ENCODE measurements around the gene CBARP.
"Not testable (repeated sequence)": the region's sequence is repeated elsewhere in the genome, so short reads cannot be mapped to it uniquely, and the experiment has no call there.

The CBARP gene

GRCh38 chr19:1252821-1253513 is 15.2 kb upstream of the CBARP start:
- peak overlapping the region; percentile 87 for H3K27ac Mint-ChIP-seq
- no peaks in the 10 kb centered on the region for H3K9me3 Mint-ChIP-seq
- H3K4me3 Mint-ChIP-seq: peak overlapping the region; percentile 73
- no peaks in the 10 kb centered on the region for H3K27me3 Mint-ChIP-seq
- peaks cover 39% of the 10 kb centered on the region for H3K36me3 Mint-ChIP-seq (ENCODE audit: low read depth)
- H3K4me1 Mint-ChIP-seq (ENCODE audit: low read depth): peaks cover 28% of the 10 kb centered on the region

GRCh38 chr19:1252221-1252820 is 14.5 kb upstream of the CBARP start:
- Mint-ChIP-seq H3K27me3 (no peaks in the 10 kb centered on the region), H3K36me3 (ENCODE audit: low read depth) (peaks cover 32% of the 10 kb centered on the region), H3K4me3 (peak overlapping the region; percentile 94), H3K4me1 (ENCODE audit: low read depth) (peaks cover 21% of the 10 kb centered on the region), H3K27ac (peak overlapping the region; percentile 86), H3K9me3 (no peaks in the 10 kb centered on the region)

- H3K27me3 Mint-ChIP-seq: no peaks in the 10 kb centered on the region
- peak overlapping the region; percentile 95 for H3K27ac Mint-ChIP-seq
- H3K4me1 Mint-ChIP-seq (ENCODE audit: low read depth): peaks cover 17% of the 10 kb centered on the region
- peak overlapping the region; percentile 94 for H3K4me3 Mint-ChIP-seq
- H3K9me3 Mint-ChIP-seq: no peaks in the 10 kb centered on the region
- H3K36me3 Mint-ChIP-seq (ENCODE audit: low read depth): peaks cover 31% of the 10 kb centered on the region
Observed at GRCh38 chr19:1251330-1252220, 13.8 kb upstream of the CBARP start.

GRCh38 chr19:1250437-1251260 is 12.8 kb upstream of the CBARP start:
- Mint-ChIP-seq H3K36me3 (ENCODE audit: low read depth) (peaks cover 28% of the 10 kb centered on the region), H3K27me3 (no peaks in the 10 kb centered on the region), H3K9me3 (no peaks in the 10 kb centered on the region), H3K4me1 (ENCODE audit: low read depth) (peaks cover 14% of the 10 kb centered on the region), H3K27ac (peak overlapping the region; percentile 95), H3K4me3 (peak overlapping the region; percentile 94)

- Mint-ChIP-seq H3K27ac (peak overlapping the region; percentile 71), H3K4me1 (ENCODE audit: low read depth) (peaks cover 13% of the 10 kb centered on the region), H3K4me3 (peak overlapping the region; percentile 79), H3K9me3 (no peaks in the 10 kb centered on the region), H3K27me3 (no peaks in the 10 kb centered on the region), H3K36me3 (ENCODE audit: low read depth) (peaks cover 23% of the 10 kb centered on the region)
Observed at GRCh38 chr19:1249990-1250436, 12.2 kb upstream of the CBARP start.

GRCh38 chr19:1249298-1249989 is 11.6 kb upstream of the CBARP start:
- H3K4me1 Mint-ChIP-seq (ENCODE audit: low read depth): peaks cover 11% of the 10 kb centered on the region
- peak overlapping the region; percentile 71 for H3K27ac Mint-ChIP-seq
- no peaks in the 10 kb centered on the region for H3K27me3 Mint-ChIP-seq
- peak overlapping the region; percentile 79 for H3K4me3 Mint-ChIP-seq
- peaks cover 18% of the 10 kb centered on the region for H3K36me3 Mint-ChIP-seq (ENCODE audit: low read depth)
- H3K9me3 Mint-ChIP-seq: no peaks in the 10 kb centered on the region

GRCh38 chr19:1248786-1249297 is 11.0 kb upstream of the CBARP start:
- Mint-ChIP-seq H3K36me3 (ENCODE audit: low read depth) (peaks cover 17% of the 10 kb centered on the region), H3K4me3 (peak overlapping the region; percentile 79), H3K4me1 (ENCODE audit: low read depth) (peaks cover 11% of the 10 kb centered on the region), H3K27me3 (no peaks in the 10 kb centered on the region), H3K27ac (peak overlapping the region; percentile 77), H3K9me3 (no peaks in the 10 kb centered on the region)

GRCh38 chr19:1248139-1248785 is 10.5 kb upstream of the CBARP start, which contains the start of gene MIDN:
Gene MIDN, plus strand, starts transcription at chr19:1248583. Its CDS starts 1,714 bp downstream, at chr19:1250297.
- H3K4me3 Mint-ChIP-seq: peak within 1 kb of the TSS; percentile 79
- no peaks in the 10 kb centered on the region for H3K9me3 Mint-ChIP-seq
- H3K36me3 Mint-ChIP-seq (ENCODE audit: low read depth): peaks cover 14% of the 10 kb centered on the region
- no peaks in the 10 kb centered on the region for H3K27me3 Mint-ChIP-seq
- peaks cover 12% of the 10 kb centered on the region for H3K4me1 Mint-ChIP-seq (ENCODE audit: low read depth)
- peak within 1 kb of the TSS; percentile 77 for H3K27ac Mint-ChIP-seq

- Mint-ChIP-seq H3K27me3 (no peaks in the 10 kb centered on the region), H3K36me3 (ENCODE audit: low read depth) (peaks cover 13% of the 10 kb centered on the region), H3K27ac (no peak overlapping the region), H3K4me1 (ENCODE audit: low read depth) (peaks cover 16% of the 10 kb centered on the region), H3K9me3 (no peaks in the 10 kb centered on the region), H3K4me3 (peak overlapping the region; percentile 23)
Observed at GRCh38 chr19:1247748-1248138, 9.9 kb upstream of the CBARP start.

- H3K4me3 Mint-ChIP-seq; H3K36me3 Mint-ChIP-seq (ENCODE audit: low read depth); H3K27me3 Mint-ChIP-seq; H3K9me3 Mint-ChIP-seq; H3K27ac Mint-ChIP-seq: not testable (repeated sequence)
- H3K4me1 Mint-ChIP-seq (ENCODE audit: low read depth): peaks cover 23% of the 10 kb centered on the region
Observed at GRCh38 chr19:1246265-1247087, 8.7 kb upstream of the CBARP start.

- H3K27me3 Mint-ChIP-seq: no peaks in the 10 kb centered on the region
- H3K4me3 Mint-ChIP-seq: no peak overlapping the region
- H3K4me1 Mint-ChIP-seq (ENCODE audit: low read depth): peaks cover 31% of the 10 kb centered on the region
- H3K36me3 Mint-ChIP-seq (ENCODE audit: low read depth): no peaks in the 10 kb centered on the region
- no peaks in the 10 kb centered on the region for H3K9me3 Mint-ChIP-seq
- H3K27ac Mint-ChIP-seq: no peak overlapping the region
Observed at GRCh38 chr19:1245494-1246264, 7.9 kb upstream of the CBARP start.
